GM23338 (cell line): ENCODE measurements around the gene GADD45A. TPM values are rescaled to one million over a fixed set of nuclear protein-coding genes. Genes with fewer than 3 reads are reported as not detected.

Source experiments
- ATAC-seq: fragments of 200-7000 bp; cut with Tn5 transposase; 3 replicates; pipeline ENCODE4 v1.9.1; 2020
- DNase-seq: peaks from one replicate; pipeline ENCODE4 v3.0.0-alpha.2; 2015; ENCODE audit warnings: low spot score
- H2AFZ ChIP-seq: fragments of 200-600 bp; sonication (generic); 2 replicates; pipeline ENCODE4 v1.8.0; 2016; ENCODE audit warnings: antibody characterized with exemption, mild to moderate bottlenecking, moderate library complexity
- H3F3A ChIP-seq: fragments of 200-600 bp; sonication (generic); replicated peaks from 2 replicates; pipeline ENCODE4 v1.8.0; 2017; ENCODE audit warnings: antibody characterized with exemption, mixed run types, low read depth
- H3K27ac ChIP-seq: fragments of 200-600 bp; sonication (generic); 2 replicates; pipeline ENCODE4 v1.6.1; 2016; ENCODE audit warnings: low read depth
- H3K27me3 ChIP-seq: fragments of 200-600 bp; sonication (generic); 2 replicates; pipeline ENCODE4 v1.8.0; 2016; ENCODE audit warnings: mild to moderate bottlenecking, mixed run types, moderate library complexity; ENCODE audit not compliant: insufficient read depth
- H3K36me3 ChIP-seq: fragments of 200-600 bp; sonication (generic); 2 replicates; pipeline ENCODE4 v1.8.0; 2016; ENCODE audit warnings: mild to moderate bottlenecking; ENCODE audit not compliant: insufficient read depth
- H3K4me1 ChIP-seq: fragments of 200-600 bp; sonication (generic); 2 replicates; pipeline ENCODE4 v1.8.0; 2016; ENCODE audit warnings: mild to moderate bottlenecking, moderate library complexity; ENCODE audit not compliant: insufficient read depth
- H3K4me2 ChIP-seq: fragments of 200-600 bp; sonication (generic); 2 replicates; pipeline ENCODE4 v1.7.1; 2017; ENCODE audit warnings: mixed run types
- H3K4me3 ChIP-seq: fragments of 200-600 bp; sonication (generic); 2 replicates; pipeline ENCODE4 v1.6.1; 2016; ENCODE audit warnings: mixed run types
- H3K79me2 ChIP-seq: fragments of 200-600 bp; sonication (generic); replicated peaks from 2 replicates; pipeline ENCODE4 v1.8.0; 2017; ENCODE audit warnings: mild to moderate bottlenecking; ENCODE audit not compliant: insufficient read depth
- H3K9me2 ChIP-seq: fragments of 200-600 bp; sonication (generic); 2 replicates; pipeline ENCODE4 v1.8.0; 2017; ENCODE audit not compliant: insufficient read depth
- H4K20me1 ChIP-seq: fragments of 200-600 bp; sonication (generic); replicated peaks from 2 replicates; pipeline ENCODE4 v1.8.0; 2017; ENCODE audit warnings: mild to moderate bottlenecking; ENCODE audit not compliant: insufficient read depth
- H3K27ac Mint-ChIP-seq: 2 replicates; pipeline ENCODE4 v1.8.0; 2020; ENCODE audit warnings: inconsistent platforms, mild to moderate bottlenecking, moderate library complexity, mixed read lengths
- H3K27me3 Mint-ChIP-seq: 3 replicates; pipeline ENCODE4 v1.8.0; 2022; ENCODE audit warnings: low read depth, mild to moderate bottlenecking, moderate library complexity, mixed read lengths, inconsistent platforms; ENCODE audit not compliant: insufficient read depth, poor library complexity
- H3K36me3 Mint-ChIP-seq: 3 replicates; pipeline ENCODE4 v1.8.0; 2021; ENCODE audit warnings: low read depth, mild to moderate bottlenecking, inconsistent platforms, moderate library complexity, mixed read lengths
- H3K4me1 Mint-ChIP-seq: 3 replicates; pipeline ENCODE4 v1.8.0; 2020; ENCODE audit warnings: mild to moderate bottlenecking, inconsistent platforms, mixed read lengths
- H3K4me3 Mint-ChIP-seq: 3 replicates; pipeline ENCODE4 v1.8.0; 2021; ENCODE audit warnings: moderate library complexity, mild to moderate bottlenecking, inconsistent platforms, mixed read lengths
- H3K9me3 Mint-ChIP-seq: 3 replicates; pipeline ENCODE4 v1.8.0; 2020; ENCODE audit warnings: moderate library complexity, mild to moderate bottlenecking, inconsistent platforms, mixed read lengths
- ETS1 ChIP-seq: IDR thresholded peaks from 2 replicates; pipeline ENCODE4 v1.6.1; 2016; ENCODE audit warnings: antibody characterized with exemption
- EZH2 ChIP-seq: fragments of 200-600 bp; sonication (generic); IDR thresholded peaks from one replicate; pipeline ENCODE4 v1.8.0; 2017; ENCODE audit warnings: antibody characterized with exemption, mild to moderate bottlenecking, low read depth; ENCODE audit not compliant: unreplicated experiment
- EZH2phosphoT487 ChIP-seq: fragments of 200-600 bp; sonication (generic); IDR thresholded peaks from one replicate; pipeline ENCODE4 v1.8.1; 2018; ENCODE audit warnings: antibody characterized with exemption; ENCODE audit not compliant: unreplicated experiment
- JUNB ChIP-seq: IDR thresholded peaks from one replicate; pipeline ENCODE4 v1.6.1; 2016; ENCODE audit warnings: antibody characterized with exemption; ENCODE audit not compliant: unreplicated experiment
- NANOG ChIP-seq: IDR thresholded peaks from 2 replicates; pipeline ENCODE4 v1.6.1; 2016; ENCODE audit warnings: antibody characterized with exemption, borderline replicate concordance
- POLR2AphosphoS5 ChIP-seq: IDR thresholded peaks from 2 replicates; pipeline ENCODE4 v1.6.1; 2016; ENCODE audit warnings: antibody characterized with exemption, low read depth
- STAT1 ChIP-seq: IDR thresholded peaks from one replicate; pipeline ENCODE4 v1.6.1; 2016; ENCODE audit warnings: antibody characterized with exemption; ENCODE audit not compliant: unreplicated experiment
- ZNF331 ChIP-seq: fragments of 250-450 bp; sonication (Bioruptor Pico); IDR thresholded peaks from 2 replicates; pipeline ENCODE4 v1.5.0; 2020; ENCODE audit warnings: low read depth, mild to moderate bottlenecking, moderate library complexity
- long read RNA-seq: library from polyadenylated mRNA; unstranded; transcript quantifications from one replicate; pipeline ENCODE4 v2.0.0, GENCODE V29; 2020; ENCODE audit not compliant: unreplicated experiment
- polyA plus RNA-seq: library from polyadenylated mRNA; unstranded; fragments of >200 nt; fragmentation: Nextera tagmentation; extraction: Ambion mirVana; gene quantifications from 2 replicates; pipeline ENCODE4 v1.2.1, GENCODE V29; 2016
- total RNA-seq: library from RNA; depleted of rRNA; stranded (reverse); fragments of >200 nt; shearing (Covaris generic); gene quantifications from 2 replicates; pipeline ENCODE4 v1.2.3, GENCODE V29; 2014; rRNA removed
- TF ChIP-seq, protein P1 (sequence below), 2 experiments: fragments of 200-600 bp in 1 of 2; sonication (generic) in 1 of 2; conservative IDR thresholded peaks; 2 replicates each; pipeline versions ENCODE4 v1.5.1 to v1.6.1; 2016 to 2017; ENCODE audit warnings: antibody characterized with exemption in 2 of 2, low read depth in 2 of 2, mild to moderate bottlenecking in 2 of 2, moderate library complexity in 1 of 2

The GADD45A gene, protein sequence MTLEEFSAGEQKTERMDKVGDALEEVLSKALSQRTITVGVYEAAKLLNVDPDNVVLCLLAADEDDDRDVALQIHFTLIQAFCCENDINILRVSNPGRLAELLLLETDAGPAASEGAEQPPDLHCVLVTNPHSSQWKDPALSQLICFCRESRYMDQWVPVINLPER
- total RNA-seq (25.9 and 30.8 TPM in 2 replicates), polyA plus RNA-seq (36.2 and 39.5 TPM in 2 replicates)
- long read RNA-seq, transcript GADD45A-202 (4 exons, 1,496 nt) = major isoform, 9 of 14 reads
- long read RNA-seq, partial matches to known transcripts = 4 of 14 reads
- long read RNA-seq, other reads (novel, unspliced or antisense) = 1 of 14 reads

GRCh38 chr1:67685067-67685557 lies at the start of gene GADD45A:
Gene GADD45A (plus strand): TSS chr1:67685201. CDS start chr1:67685495, 294 bp downstream.
- no peak for TF ChIP-seq EZH2phosphoT487
- no peak for TF ChIP-seq JUNB
- peak; percentile 100 for TF ChIP-seq POLR2AphosphoS5
- TF ChIP-seq EZH2 = no peak
- TF ChIP-seq NANOG = no peak
- TF ChIP-seq, protein P1, sequence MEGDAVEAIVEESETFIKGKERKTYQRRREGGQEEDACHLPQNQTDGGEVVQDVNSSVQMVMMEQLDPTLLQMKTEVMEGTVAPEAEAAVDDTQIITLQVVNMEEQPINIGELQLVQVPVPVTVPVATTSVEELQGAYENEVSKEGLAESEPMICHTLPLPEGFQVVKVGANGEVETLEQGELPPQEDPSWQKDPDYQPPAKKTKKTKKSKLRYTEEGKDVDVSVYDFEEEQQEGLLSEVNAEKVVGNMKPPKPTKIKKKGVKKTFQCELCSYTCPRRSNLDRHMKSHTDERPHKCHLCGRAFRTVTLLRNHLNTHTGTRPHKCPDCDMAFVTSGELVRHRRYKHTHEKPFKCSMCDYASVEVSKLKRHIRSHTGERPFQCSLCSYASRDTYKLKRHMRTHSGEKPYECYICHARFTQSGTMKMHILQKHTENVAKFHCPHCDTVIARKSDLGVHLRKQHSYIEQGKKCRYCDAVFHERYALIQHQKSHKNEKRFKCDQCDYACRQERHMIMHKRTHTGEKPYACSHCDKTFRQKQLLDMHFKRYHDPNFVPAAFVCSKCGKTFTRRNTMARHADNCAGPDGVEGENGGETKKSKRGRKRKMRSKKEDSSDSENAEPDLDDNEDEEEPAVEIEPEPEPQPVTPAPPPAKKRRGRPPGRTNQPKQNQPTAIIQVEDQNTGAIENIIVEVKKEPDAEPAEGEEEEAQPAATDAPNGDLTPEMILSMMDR (conservative IDR thresholded peaks at IDR 0.05; ENCODE audit: low read depth in 2 of 2) = no peak
- TF ChIP-seq ZNF331 (CRISPR knock-in tag) = no peak
- TF ChIP-seq ETS1 = peak; percentile 74; the same call in 1 of the 2 replicates
- Mint-ChIP-seq H3K4me3 (peak within 1 kb of the TSS; percentile 91), H3K27ac (peak within 1 kb of the TSS; percentile 83), H3K27me3 (peaks cover 8% of the 10 kb centered on the region), H3K9me3 (no peaks in the 10 kb centered on the region; the same call in 2 of the 3 replicates), H3K4me1 (peaks cover 27% of the 10 kb centered on the region), H3K36me3 (peaks cover 25% of the 10 kb centered on the region)
- Histone ChIP-seq H3K4me3 (peak within 1 kb of the TSS; percentile 95), H3K36me3 (peaks cover 7% of the 10 kb centered on the region), H3F3A (0 out of 2 replicates have a peak, but pooled peaks cover 3% of the 10 kb centered on the region), H2AFZ (peak within 1 kb of the TSS; percentile 87), H3K79me2 (peaks cover 15% of the 10 kb centered on the region), H3K4me1 (peaks cover 17% of the 10 kb centered on the region), H4K20me1 (peaks cover 4% of the 10 kb centered on the region; the same call in 1 of the 2 replicates), H3K9me2 (no peaks in the 10 kb centered on the region), H3K27me3 (no peaks in the 10 kb centered on the region), H3K27ac (peak within 1 kb of the TSS; percentile 24; the same call in 1 of the 2 replicates), H3K4me2 (peak within 1 kb of the TSS; percentile 82)
- ATAC-seq (peak; percentile 90), DNase-seq (peak; percentile 99)

- no peak overlapping the region for H3K4me2 ChIP-seq
- no peaks in the 10 kb centered on the region for H3K79me2 ChIP-seq
- no peak for ATAC-seq
- H2AFZ ChIP-seq = no peak overlapping the region
- H3K27me3 ChIP-seq = no peaks in the 10 kb centered on the region
- no peaks in the 10 kb centered on the region for H3K9me3 Mint-ChIP-seq
- no peak overlapping the region for H3K27ac ChIP-seq
- H3K36me3 Mint-ChIP-seq = no peaks in the 10 kb centered on the region
- H3K36me3 ChIP-seq = no peaks in the 10 kb centered on the region
- TF ChIP-seq EZH2 = no peak
- TF ChIP-seq STAT1 = no peak
- TF ChIP-seq JUNB = no peak
- no peak overlapping the region for H3K4me3 ChIP-seq
- no peaks in the 10 kb centered on the region for H3F3A ChIP-seq
- H3K27ac Mint-ChIP-seq = no peak overlapping the region
- H3K9me2 ChIP-seq = no peaks in the 10 kb centered on the region
- no peak for DNase-seq
- peaks cover 8% of the 10 kb centered on the region for H3K4me1 Mint-ChIP-seq
- no peak overlapping the region for H3K4me3 Mint-ChIP-seq
- H3K27me3 Mint-ChIP-seq = peaks cover 1% of the 10 kb centered on the region
- no peaks in the 10 kb centered on the region for H4K20me1 ChIP-seq
- no peaks in the 10 kb centered on the region; the same call in 1 of the 2 replicates for H3K4me1 ChIP-seq
Measured at GRCh38 chr1:67636146-67636545, 48.9 kb upstream of the GADD45A start.
